Heart left ventricle (tissue), 13 donors: ENCODE data around the gene HIBADH.

ENCODE experiments used
- POLR2A ChIP-seq, 2 donors: fragments of 450-650 bp; IDR thresholded peaks; one replicate each; pipeline ENCODE4 v1.6.1; 2017; ENCODE audit warnings: antibody characterized with exemption in 2 of 2, mild to moderate bottlenecking in 2 of 2, moderate library complexity in 2 of 2
- TF ChIP-seq, protein P1 (sequence below), 12 donors: fragments of 200-600 bp; sonication (generic) in 4 of 12; IDR thresholded peaks; one replicate each; pipeline versions ENCODE4 v1.5.0 to v1.8.0; 2018 to 2022; ENCODE audit warnings: antibody characterized with exemption in 12 of 12, mild to moderate bottlenecking in 5 of 12
- donor health status: ischemic (EF 13 %, LVEDD 7.1; RV severe dilation, severe dysfunction).
- donor health status: DM: no; HTN: yes; CAD: no.
- donor health status: DM: no; HTN: no; CAD: no.
- donor health status: ischemic (EF 25% LVEDD 6.9; RV normal size, moderate dysfunction).
- donor health status: ischemic (EF 25% LVEDD 5.7; RV mildly dilated, moderate dysfunction).
- donor health status: ischemic (EF 35%, LVEDD 5.7; RV mildly dilated, moderate dysfunction).
- donor health status: nonischemic (EF 11% LVEDD 7.7; RV severe dilation, severe dysfunction).
- donor health status: DM: yes; HTN: yes; CAD: no.
- donor health status: PGD.
- donor health status: ischemic (EF 29% LVEDD 5.4; RV normal size, mild dysfunction).
- donor health status: nonischemic (EF 23%, LVEDD 6.1; RV moderate dilation, normal function).

DNA sequence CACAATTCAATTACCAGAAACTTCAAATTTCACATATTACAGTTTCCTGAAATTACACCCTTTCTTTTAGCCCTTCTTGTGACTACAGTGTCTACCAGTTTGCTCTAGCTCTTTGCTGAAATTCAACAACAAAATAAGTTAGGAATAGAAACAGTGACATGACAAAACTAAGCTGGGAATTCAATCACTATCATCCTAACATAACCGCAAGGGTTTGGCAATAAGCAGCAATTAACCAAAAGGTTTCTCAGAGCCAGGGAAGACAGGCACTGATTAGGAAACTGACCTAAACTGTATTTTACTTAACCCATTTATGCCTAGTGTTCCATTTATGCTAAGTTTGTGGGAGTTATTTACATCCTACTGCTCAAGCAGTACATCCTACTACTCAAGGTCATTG, 31.3 kb downstream of the HIBADH start:
- TF ChIP-seq, protein P1, sequence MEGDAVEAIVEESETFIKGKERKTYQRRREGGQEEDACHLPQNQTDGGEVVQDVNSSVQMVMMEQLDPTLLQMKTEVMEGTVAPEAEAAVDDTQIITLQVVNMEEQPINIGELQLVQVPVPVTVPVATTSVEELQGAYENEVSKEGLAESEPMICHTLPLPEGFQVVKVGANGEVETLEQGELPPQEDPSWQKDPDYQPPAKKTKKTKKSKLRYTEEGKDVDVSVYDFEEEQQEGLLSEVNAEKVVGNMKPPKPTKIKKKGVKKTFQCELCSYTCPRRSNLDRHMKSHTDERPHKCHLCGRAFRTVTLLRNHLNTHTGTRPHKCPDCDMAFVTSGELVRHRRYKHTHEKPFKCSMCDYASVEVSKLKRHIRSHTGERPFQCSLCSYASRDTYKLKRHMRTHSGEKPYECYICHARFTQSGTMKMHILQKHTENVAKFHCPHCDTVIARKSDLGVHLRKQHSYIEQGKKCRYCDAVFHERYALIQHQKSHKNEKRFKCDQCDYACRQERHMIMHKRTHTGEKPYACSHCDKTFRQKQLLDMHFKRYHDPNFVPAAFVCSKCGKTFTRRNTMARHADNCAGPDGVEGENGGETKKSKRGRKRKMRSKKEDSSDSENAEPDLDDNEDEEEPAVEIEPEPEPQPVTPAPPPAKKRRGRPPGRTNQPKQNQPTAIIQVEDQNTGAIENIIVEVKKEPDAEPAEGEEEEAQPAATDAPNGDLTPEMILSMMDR (IDR thresholded peaks at IDR 0.05) = no peak
- no peak for TF ChIP-seq POLR2A (IDR thresholded peaks at IDR 0.05)
